ENCODE data around the gene DNLZ.
"Not testable (repeated sequence)": the region's sequence is repeated elsewhere in the genome, so short reads cannot be mapped to it uniquely, and the experiment has no call there.

DNLZ gene

DNA sequence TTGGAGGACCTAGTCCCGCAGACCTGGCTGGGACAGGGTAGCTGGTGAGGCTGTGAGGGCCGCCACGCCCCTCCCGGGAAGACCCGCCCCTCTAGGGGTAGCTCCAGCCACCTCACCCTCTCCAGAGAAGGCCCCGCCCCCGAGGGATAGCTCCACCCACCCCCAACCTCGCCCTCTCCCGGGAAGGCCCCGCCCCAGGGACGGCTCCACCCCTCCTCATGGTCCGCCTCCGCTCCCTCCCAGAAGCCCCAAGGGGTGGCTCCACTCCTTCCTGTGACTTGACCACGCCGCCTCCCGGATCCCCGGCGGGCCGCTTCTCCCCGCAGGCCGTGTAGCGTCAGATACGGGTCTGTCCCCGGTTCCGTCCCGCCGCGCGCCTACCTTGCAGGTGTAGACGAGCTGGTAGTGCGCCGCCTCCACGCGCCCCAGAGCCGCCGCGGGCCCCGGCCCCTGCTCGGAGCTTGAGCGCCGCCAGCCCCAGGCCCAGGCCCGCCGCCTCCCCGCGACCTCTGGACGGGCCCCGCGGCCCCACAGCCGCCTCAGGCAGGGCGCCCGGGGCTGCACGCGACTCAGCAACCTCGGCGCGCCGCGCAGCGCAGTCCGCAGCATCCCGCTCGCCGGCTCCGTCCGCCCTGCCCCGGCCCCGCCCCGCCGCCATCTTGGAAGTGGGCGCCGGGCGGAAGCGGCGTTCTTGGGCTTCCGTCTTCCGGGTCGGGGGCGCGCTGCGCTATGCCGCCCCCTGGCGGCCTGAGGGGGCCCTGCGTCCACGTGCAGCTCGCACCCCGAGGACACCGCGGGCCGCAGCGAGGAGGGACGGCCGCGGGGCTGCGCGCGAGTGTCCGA, at the start of gene DNLZ:
DNLZ (minus strand) TSS at position 639 of the 843 bp plus-strand sequence; CDS start at position 609, 30 bp downstream.
- peak; percentile 94 to 98 (median 97) for DNase-seq (ENCODE audit: low read depth in 2 of 3, low spot score in 1 of 3)

DNA sequence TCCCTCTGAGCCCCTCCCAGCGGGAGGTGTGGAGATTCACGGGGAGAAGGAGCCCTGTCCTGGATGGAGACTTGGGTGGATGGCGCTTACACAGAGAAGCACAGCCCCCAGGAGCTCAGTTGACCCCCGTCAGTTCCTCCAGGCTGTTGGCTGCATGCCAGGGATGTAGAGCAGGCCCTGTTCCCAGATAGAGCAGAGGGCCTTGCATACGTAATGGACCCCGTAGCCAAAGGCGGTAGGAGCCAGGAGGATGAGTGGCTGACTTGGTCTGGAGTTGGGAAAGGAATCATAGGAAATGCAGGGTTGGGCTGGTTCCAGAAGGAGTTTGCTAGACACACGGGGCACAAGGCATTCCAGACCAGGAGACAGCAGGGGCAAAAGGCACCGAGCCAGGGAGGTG, 49.4 kb upstream of the DNLZ start:
- DNase-seq (ENCODE audit: low read depth in 2 of 3, low spot score in 1 of 3) = no peak

GRCh38 chr9:136411378-136411777, 47.8 kb upstream of the DNLZ start:
- DNase-seq (ENCODE audit: low read depth in 2 of 3, low spot score in 1 of 3) = no peak

GRCh38 chr9:136410500-136411287, 47.1 kb upstream of the DNLZ start, which contains the start of the genes ENTR1 and PMPCA:
ENTR1 (minus strand) TSS chr9:136410614; CDS start chr9:136410397, 217 bp downstream.
PMPCA (plus strand) TSS chr9:136410658; CDS start chr9:136410669, 11 bp downstream.
- DNase-seq (ENCODE audit: low read depth in 2 of 3, low spot score in 1 of 3) = peak; percentile 91 to 98 (median 95)

- DNase-seq (ENCODE audit: low read depth in 2 of 3, low spot score in 1 of 3) = peak in 1 of 3 donors; percentile 26
Measured at GRCh38 chr9:136409557-136410455, 46.3 kb upstream of the DNLZ start.

- DNase-seq (ENCODE audit: low read depth in 2 of 3, low spot score in 1 of 3) = no peak
Measured at GRCh38 chr9:136407911-136408310, 44.4 kb upstream of the DNLZ start.

DNA sequence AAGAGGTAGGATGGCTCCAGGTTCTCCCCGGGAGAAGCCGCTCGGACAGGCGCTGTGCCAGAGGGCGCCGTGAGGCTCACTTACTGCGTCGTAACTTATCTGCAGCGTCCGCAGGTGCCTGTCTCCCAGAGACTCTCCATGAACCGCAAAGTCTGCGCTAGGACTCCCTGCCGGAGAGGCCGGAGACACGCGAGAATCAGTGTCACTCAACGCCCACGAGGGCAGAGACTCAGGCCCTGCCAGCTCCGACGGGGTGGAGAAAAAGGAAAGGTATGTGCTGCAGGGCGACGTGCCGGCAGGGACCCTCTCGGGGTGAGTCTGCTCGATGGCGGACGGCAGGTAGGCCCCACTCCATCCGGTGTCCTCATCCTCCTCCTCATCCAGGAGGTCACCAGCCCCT, 43.5 kb upstream of the DNLZ start:
- DNase-seq (ENCODE audit: low read depth in 2 of 3, low spot score in 1 of 3) = not testable (repeated sequence)

- not testable (repeated sequence) for DNase-seq (ENCODE audit: low read depth in 2 of 3, low spot score in 1 of 3)
Measured at GRCh38 chr9:136405904-136406303, 42.4 kb upstream of the DNLZ start.

- DNase-seq (ENCODE audit: low read depth in 2 of 3, low spot score in 1 of 3) = no peak
Measured at GRCh38 chr9:136405481-136405880, 41.9 kb upstream of the DNLZ start.

DNA sequence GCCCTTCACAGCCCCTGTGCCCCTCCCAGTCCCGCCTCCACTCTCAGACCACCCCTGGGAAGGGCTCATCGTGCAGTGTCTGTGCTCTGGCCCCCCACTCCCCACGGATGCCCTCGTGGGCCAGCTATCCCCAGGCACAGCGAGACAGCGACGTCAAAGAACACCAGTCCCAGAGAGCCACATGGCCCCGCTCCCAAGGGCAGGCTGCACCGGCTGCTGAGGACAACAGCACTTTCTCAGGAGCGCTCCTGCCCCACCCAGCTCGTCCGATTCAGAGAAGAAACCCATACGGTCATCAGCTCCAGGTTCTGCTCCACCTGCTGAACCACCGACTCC, 41.2 kb upstream of the DNLZ start:
- DNase-seq (ENCODE audit: low read depth in 2 of 3, low spot score in 1 of 3) = no peak

- DNase-seq (ENCODE audit: low read depth in 2 of 3, low spot score in 1 of 3) = peak; percentile 31 to 42 (median 34)
Measured at GRCh38 chr9:136403915-136404800, 40.6 kb upstream of the DNLZ start.

GRCh38 chr9:136403538-136403914, 40.0 kb upstream of the DNLZ start:
- peak; percentile 56 to 69 (median 63) for DNase-seq (ENCODE audit: low read depth in 2 of 3, low spot score in 1 of 3)

DNA sequence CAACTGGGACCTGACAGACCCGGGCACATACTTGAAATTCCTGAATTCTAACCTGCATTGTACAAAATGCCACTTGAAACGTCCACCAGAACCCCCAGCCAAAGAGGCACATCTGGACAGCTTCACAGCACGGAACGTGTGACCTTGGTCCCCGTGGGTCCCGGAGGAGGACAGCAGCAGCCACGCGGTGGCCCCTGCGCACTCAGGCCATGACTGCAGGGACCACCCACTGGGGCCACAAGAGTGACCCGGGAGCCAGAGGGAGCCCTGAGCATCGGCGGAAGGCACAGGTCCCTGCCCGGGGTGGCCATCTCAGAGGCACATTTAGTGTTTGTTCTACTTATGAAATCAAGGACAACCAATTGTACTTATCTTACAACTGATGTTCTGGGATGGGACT, 38.5 kb upstream of the DNLZ start:
- DNase-seq (ENCODE audit: low read depth in 2 of 3, low spot score in 1 of 3) = no peak

GRCh38 chr9:136401173-136401922, 37.8 kb upstream of the DNLZ start:
- DNase-seq (ENCODE audit: low read depth in 2 of 3, low spot score in 1 of 3) = no peak

DNA sequence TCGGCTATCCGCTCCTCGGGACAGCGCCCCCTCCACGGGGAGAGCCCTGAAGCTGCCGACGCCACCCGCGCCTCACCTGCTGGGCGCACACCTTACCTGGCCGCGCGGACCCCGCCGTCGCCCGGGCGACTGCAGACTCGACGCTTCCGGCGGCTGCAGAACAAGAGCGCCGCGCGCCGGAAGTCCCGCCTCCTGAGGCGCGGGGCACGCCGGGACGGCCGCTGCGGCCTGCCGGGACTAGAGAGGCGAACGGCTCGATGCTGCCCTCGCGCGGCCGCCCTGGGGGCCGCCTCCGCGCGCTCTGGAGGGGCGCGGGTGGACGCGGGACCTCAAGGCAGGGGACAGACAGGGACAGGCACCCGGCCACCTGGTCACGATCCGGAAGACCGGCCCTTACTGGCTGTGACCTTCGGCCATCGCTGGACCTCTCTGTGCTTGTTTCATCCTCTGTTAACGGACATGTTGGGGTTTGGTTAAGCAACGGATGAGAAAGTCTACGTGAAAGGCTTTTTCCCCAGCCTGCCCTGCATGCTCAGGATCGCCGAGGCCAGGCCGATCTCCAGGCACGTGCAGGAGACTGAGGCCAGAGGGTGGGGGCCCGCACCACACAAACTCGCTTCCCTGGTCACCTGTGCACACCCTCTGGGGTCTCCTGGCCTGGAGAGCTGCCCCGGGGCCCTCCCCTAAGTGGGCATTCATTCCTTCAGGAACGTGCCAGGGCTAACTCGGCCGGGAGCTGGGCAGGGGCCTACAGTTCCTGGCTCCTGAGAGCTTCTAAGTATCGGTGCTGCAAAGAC, 36.7 kb upstream of the DNLZ start, which contains the start of gene SNAPC4:
SNAPC4 (minus strand) TSS at position 133 of the 797 bp plus-strand sequence. CDS start 1,742 bp downstream, outside the sequence.
- DNase-seq (ENCODE audit: low read depth in 2 of 3, low spot score in 1 of 3) = peak; percentile 75 to 85 (median 80)

DNA sequence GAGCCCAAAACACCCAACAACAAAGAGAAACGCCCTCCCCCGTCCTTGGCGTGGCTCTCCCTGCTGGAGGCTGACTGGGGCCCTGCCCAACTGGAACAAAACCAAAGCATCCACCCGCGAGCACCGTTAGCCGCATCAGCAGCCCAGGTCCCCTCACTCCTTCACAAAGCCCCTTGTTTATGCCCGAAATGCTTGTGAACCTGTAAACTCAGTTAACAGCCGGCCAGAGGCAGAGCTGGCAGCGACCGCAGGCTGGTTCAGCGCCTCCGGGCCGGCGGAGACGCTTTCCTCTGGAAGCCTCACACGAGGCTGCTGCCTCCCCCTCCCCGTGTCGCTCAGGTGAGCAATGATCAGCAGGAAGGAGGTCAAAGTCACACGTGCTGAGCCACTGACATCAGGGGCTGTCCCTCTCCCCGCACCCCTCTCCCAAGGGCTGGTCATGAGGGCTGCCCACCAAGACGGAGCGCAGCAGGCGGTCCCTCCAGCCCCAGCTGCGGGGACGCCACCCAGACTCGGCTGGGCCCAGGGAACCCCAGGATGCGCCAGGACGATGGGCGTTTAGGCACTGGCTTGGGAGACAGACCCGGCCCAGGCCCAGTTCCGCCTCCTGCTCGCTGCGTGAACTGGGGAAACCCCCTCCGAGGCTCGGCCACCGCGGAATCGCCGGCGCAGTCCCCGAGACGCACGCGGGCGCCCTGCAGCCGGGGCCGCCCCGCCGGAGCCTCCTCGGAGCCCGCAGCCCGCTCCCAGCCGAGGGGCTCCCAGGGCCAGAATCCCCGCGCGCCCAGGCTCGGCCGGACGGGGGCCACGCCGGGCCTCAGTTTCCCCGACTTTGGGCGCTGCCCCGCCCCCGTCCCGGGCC, 35.9 kb upstream of the DNLZ start:
- peak in 1 of 3 donors; percentile 46 for DNase-seq (ENCODE audit: low read depth in 2 of 3, low spot score in 1 of 3)

DNA sequence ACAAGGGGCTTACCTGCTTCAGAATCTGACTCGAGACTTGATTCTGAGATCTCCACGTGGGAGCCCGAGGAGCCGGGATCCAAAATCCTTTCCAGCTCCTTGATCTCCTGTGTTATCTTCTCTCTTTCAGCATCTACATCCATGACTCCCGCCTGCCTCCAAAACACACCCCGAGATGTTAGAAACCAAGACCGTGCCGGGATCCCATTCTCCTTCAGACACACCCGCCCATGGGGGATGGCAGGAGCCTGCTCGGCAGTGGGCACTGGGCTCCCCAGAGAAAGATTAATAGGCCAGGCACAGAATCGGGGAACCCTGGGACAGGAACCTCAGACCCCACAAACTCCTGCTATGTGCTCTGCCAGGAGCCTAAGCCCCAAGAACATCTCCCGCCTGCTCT, 34.7 kb upstream of the DNLZ start:
- no peak for DNase-seq (ENCODE audit: low read depth in 2 of 3, low spot score in 1 of 3)

All from stimulated activated CD4-positive, alpha-beta T cell treated with anti-CD3 and anti-CD28 coated beads, Interleukin-12 subunit alpha, Interleukin-12 subunit beta, amount 100 ng/mL, for 48 hours (primary cell).